Cerebellar nuclear complex (tissue), 1 donor: ENCODE results near the gene ABHD12.

ENCODE experiments used
- DNase-seq, 2 experiments: peaks; one replicate each; lab custom pipeline; 2025; lab: John Stamatoyannopoulos, UW

The ABHD12 gene

GRCh38 chr20:25289886-25290597 lies 100.6 kb downstream of the ABHD12 start:
- no peak for DNase-seq

- no peak for DNase-seq
Observed at GRCh38 chr20:25288291-25289181, 102.1 kb downstream of the ABHD12 start.

GRCh38 chr20:25287631-25288290 lies 102.9 kb downstream of the ABHD12 start:
- no peak for DNase-seq

GRCh38 chr20:25286917-25287316 lies 103.7 kb downstream of the ABHD12 start:
- DNase-seq: no peak

- no peak for DNase-seq
Observed at GRCh38 chr20:25285856-25286798, 104.5 kb downstream of the ABHD12 start.

- no peak for DNase-seq
Observed at GRCh38 chr20:25285091-25285647, 105.5 kb downstream of the ABHD12 start.

GRCh38 chr20:25284131-25284601 lies 106.5 kb downstream of the ABHD12 start:
- DNase-seq: no peak

- no peak for DNase-seq
Observed at GRCh38 chr20:25283221-25283951, 107.2 kb downstream of the ABHD12 start.

GRCh38 chr20:25282796-25283195 lies 107.8 kb downstream of the ABHD12 start:
- no peak for DNase-seq

GRCh38 chr20:25282034-25282781 lies 108.4 kb downstream of the ABHD12 start:
- DNase-seq: no peak

- DNase-seq: no peak
Observed at GRCh38 chr20:25281541-25281991, 109.1 kb downstream of the ABHD12 start.

- DNase-seq: no peak
Observed at GRCh38 chr20:25280574-25281535, 109.8 kb downstream of the ABHD12 start.

GRCh38 chr20:25280051-25280573 lies 110.5 kb downstream of the ABHD12 start:
- peak in 1 of 2 experiments; percentile 12 for DNase-seq

- DNase-seq: no peak
Observed at GRCh38 chr20:25279403-25279802, 111.2 kb downstream of the ABHD12 start.

- no peak for DNase-seq
Observed at GRCh38 chr20:25278636-25279361, 111.8 kb downstream of the ABHD12 start.

GRCh38 chr20:25277941-25278521 lies 112.6 kb downstream of the ABHD12 start:
- no peak for DNase-seq
